Natural killer cell (primary cell): Measurements from ENCODE around the gene PDGFRB. TPM values are rescaled to one million over a fixed set of nuclear protein-coding genes. Genes with fewer than 3 reads are reported as not detected.

Experiments used
- ATAC-seq, 3 donors: fragments of 150-1000 bp in 2 of 3; fragments of 200-7000 bp in 1 of 3; cut with Tn5 transposase; 1 replicate in 1 of 3; 2 replicates in 2 of 3; pipeline ENCODE4 v1.10.0; 2021; ENCODE audit warnings: mild to moderate bottlenecking in 2 of 3, moderate library complexity in 2 of 3
- DNase-seq, 2 donors: peaks; one replicate each; pipeline versions ENCODE4 v3.0.0 to v3.0.0-alpha.2; 2013 to 2021; ENCODE audit warnings: mixed read lengths in 1 of 2
- H3K27ac ChIP-seq: one replicate; pipeline ENCODE4 v1.5.1; 2013; ENCODE audit warnings: mild to moderate bottlenecking, low read length
- H3K27me3 ChIP-seq: one replicate; pipeline ENCODE4 v1.6.1; 2013; ENCODE audit warnings: low read length; ENCODE audit not compliant: control insufficient read depth, insufficient read depth
- H3K36me3 ChIP-seq: one replicate; pipeline ENCODE4 v1.6.1; 2013; ENCODE audit warnings: low read length; ENCODE audit not compliant: control insufficient read depth, insufficient read depth
- H3K4me1 ChIP-seq: one replicate; pipeline ENCODE4 v1.6.1; 2013; ENCODE audit warnings: low read length; ENCODE audit not compliant: control insufficient read depth, insufficient read depth
- H3K4me3 ChIP-seq: one replicate; pipeline ENCODE4 v1.5.1; 2013; ENCODE audit warnings: low read length
- H3K9me3 ChIP-seq: one replicate; pipeline ENCODE4 v1.6.1; 2013; ENCODE audit warnings: low read length; ENCODE audit not compliant: control insufficient read depth, insufficient read depth
- H3K27ac Mint-ChIP-seq, 2 donors: one replicate each; pipeline ENCODE4 v1.8.0; 2022; ENCODE audit warnings: mild to moderate bottlenecking in 2 of 2, mixed read lengths in 2 of 2, moderate library complexity in 1 of 2
- H3K27me3 Mint-ChIP-seq, 2 donors: one replicate each; pipeline ENCODE4 v1.8.0; 2022; ENCODE audit warnings: low read depth in 2 of 2, mixed read lengths in 2 of 2
- H3K36me3 Mint-ChIP-seq: one replicate; pipeline ENCODE4 v1.8.0; 2022; ENCODE audit warnings: mixed read lengths
- H3K4me1 Mint-ChIP-seq, 2 donors: one replicate each; pipeline ENCODE4 v1.8.0; 2022; ENCODE audit warnings: mixed read lengths in 2 of 2
- H3K4me3 Mint-ChIP-seq: one replicate; pipeline ENCODE4 v1.8.0; 2022; ENCODE audit warnings: mild to moderate bottlenecking, moderate library complexity, mixed read lengths
- H3K9me3 Mint-ChIP-seq, 2 donors: one replicate each; pipeline ENCODE4 v1.8.0; 2022; ENCODE audit warnings: mixed read lengths in 2 of 2
- CTCF ChIP-seq: fragments of 200-600 bp; IDR thresholded peaks from one replicate; pipeline ENCODE4 v1.8.0; 2022; ENCODE audit warnings: antibody characterized with exemption
- WGBS: methylation state at CpG from one replicate; pipeline ENCODE4 v1.1.7; 2013; ENCODE audit warnings: missing lambda C conversion rate; ENCODE audit not compliant: insufficient coverage; 5-methylcytosine and 5-hydroxymethylcytosine counted together
- intact Hi-C: fragments of 100-400 bp; cut with micrococcal nuclease; formaldehyde crosslinking; loops from one replicate; pipeline ENCODE4 v1.14.2; 2022
- total RNA-seq, 4 donors: library from RNA; stranded (reverse); fragments of 120-200 nt in 1 of 4; gene quantifications; one replicate each; pipeline versions ENCODE4 v1.2.3 to v1.2.4, GENCODE V29; 2013 to 2022

The PDGFRB gene
- total RNA-seq, 3 donors from 2014 or later (not counting 1 experiment from before 2014, with no cell fraction given) = 44.8 to 93.1 (median 61.6) TPM

DNA sequence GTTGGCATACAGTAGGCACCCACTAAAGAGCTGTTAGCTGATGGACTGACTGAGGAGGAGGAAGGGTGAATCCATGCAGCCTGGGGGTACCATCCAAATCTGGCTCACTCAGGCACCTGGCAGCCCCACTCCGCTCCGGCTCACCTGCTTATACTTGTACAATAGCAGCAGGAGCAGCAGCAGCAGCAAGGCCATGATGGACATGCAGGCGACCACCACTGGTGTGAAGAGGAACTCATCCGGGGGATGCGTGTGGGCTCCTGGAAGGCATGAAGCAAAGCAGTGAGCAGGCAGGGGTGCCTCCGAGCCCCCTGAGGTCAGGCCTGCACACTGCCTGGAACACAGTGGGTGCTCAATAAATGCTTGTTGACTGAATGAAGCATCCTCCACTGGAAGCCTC, 87.6 kb downstream of the PDGFRB start:
- Histone ChIP-seq H3K27me3 (no peaks in the 10 kb centered on the region), H3K36me3 (no peaks in the 10 kb centered on the region), H3K27ac (no peak overlapping the region), H3K9me3 (no peaks in the 10 kb centered on the region), H3K4me3 (no peak overlapping the region), H3K4me1 (peaks cover 23% of the 10 kb centered on the region)
- Mint-ChIP-seq H3K4me3 (no peak overlapping the region), H3K36me3 (no peaks in the 10 kb centered on the region), H3K4me1 (peaks cover 7 to 13% of the 10 kb centered on the region in 2 donors), H3K27ac (no peak overlapping the region), H3K9me3 (no peaks in the 10 kb centered on the region), H3K27me3 (peaks cover 41 to 42% of the 10 kb centered on the region in 2 donors)
- TF ChIP-seq CTCF = no peak
- intact Hi-C loops = no loop called here
- ATAC-seq (no peak), DNase-seq (no peak)
- 90% methylated on average over 6 of the region's 6 CpGs for WGBS

DNA sequence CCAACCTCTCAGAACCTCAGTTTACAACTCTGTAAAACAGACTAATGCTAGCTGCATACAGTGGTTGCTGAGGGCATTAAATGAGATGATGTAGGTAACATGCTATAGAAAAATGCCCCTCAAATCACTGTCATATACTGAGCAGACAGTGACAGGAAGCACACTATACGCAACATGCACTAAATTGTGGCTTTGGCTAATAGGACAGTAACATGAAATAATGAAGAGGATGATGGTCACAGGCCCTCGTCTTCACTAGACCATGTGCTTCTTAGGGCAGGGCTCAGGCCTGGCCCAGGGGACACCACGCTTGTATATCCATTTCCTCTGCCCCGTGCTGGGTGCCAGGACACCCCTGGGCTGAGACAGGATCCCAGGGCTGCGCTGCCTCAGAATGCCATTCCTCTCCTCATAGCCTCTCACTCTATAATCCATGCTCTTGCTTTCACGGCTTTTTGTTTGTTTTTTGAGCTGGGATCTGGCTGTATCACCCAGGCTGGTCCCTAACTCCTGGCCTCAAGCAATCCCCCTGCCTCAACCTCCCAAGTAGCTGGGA, 88.2 kb downstream of the PDGFRB start:
- Histone ChIP-seq H3K9me3 (no peaks in the 10 kb centered on the region), H3K36me3 (no peaks in the 10 kb centered on the region), H3K27ac (no peak overlapping the region), H3K4me1 (peaks cover 23% of the 10 kb centered on the region), H3K27me3 (no peaks in the 10 kb centered on the region), H3K4me3 (no peak overlapping the region)
- DNase-seq (no peak), ATAC-seq (peak in 1 of 3 donors; percentile 10)
- intact Hi-C loops = no loop called here
- no peaks in the 10 kb centered on the region for H3K9me3 Mint-ChIP-seq
- TF ChIP-seq CTCF = no peak
- WGBS = 89% methylated on average over 6 of the region's 6 CpGs
- H3K36me3 Mint-ChIP-seq = no peaks in the 10 kb centered on the region
- H3K4me1 Mint-ChIP-seq = peaks cover 7 to 13% of the 10 kb centered on the region in 2 donors
- H3K27ac Mint-ChIP-seq = no peak overlapping the region
- no peak overlapping the region for H3K4me3 Mint-ChIP-seq
- H3K27me3 Mint-ChIP-seq = peaks cover 40 to 42% of the 10 kb centered on the region in 2 donors

GRCh38 chr5:150066901-150067396, 88.7 kb downstream of the PDGFRB start:
- peak in 2 of 3 donors; percentile 13 to 18 for ATAC-seq
- H3K4me3 Mint-ChIP-seq = no peak overlapping the region
- no peaks in the 10 kb centered on the region for H3K36me3 Mint-ChIP-seq
- peaks cover 41 to 43% of the 10 kb centered on the region in 2 donors for H3K27me3 Mint-ChIP-seq
- DNase-seq = no peak
- Histone ChIP-seq H3K4me3 (no peak overlapping the region), H3K27ac (no peak overlapping the region), H3K9me3 (no peaks in the 10 kb centered on the region), H3K27me3 (no peaks in the 10 kb centered on the region), H3K36me3 (no peaks in the 10 kb centered on the region), H3K4me1 (peaks cover 23% of the 10 kb centered on the region)
- no peak overlapping the region for H3K27ac Mint-ChIP-seq
- intact Hi-C loops = no loop called here
- WGBS = 43% methylated on average over 2 of the region's 2 CpGs
- H3K4me1 Mint-ChIP-seq = peaks cover 7 to 13% of the 10 kb centered on the region in 2 donors
- no peaks in the 10 kb centered on the region for H3K9me3 Mint-ChIP-seq
- TF ChIP-seq CTCF = no peak

DNA sequence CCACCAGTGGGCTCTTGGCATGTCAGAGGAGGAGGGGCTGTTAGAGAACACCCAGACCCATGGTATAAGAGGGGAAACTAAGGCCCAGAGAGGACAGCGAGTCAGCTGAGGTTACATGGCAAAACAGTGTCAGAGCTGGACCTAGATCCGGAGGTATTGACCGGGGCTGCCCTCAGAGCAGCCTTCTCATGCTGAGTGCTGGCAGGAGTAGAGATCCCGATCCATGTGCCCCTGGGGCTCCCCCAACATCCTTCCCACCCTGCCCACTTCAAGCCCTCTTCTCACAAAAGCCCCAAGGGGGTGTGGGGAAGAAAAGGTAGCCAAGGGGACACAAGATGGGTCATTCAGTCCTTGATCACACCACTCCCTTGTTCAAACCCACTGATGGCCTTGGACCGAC, 89.2 kb downstream of the PDGFRB start:
- Histone ChIP-seq H3K27me3 (no peaks in the 10 kb centered on the region), H3K27ac (no peak overlapping the region), H3K4me3 (no peak overlapping the region), H3K9me3 (no peaks in the 10 kb centered on the region), H3K36me3 (no peaks in the 10 kb centered on the region), H3K4me1 (peaks cover 23% of the 10 kb centered on the region)
- intact Hi-C loops = no loop called here
- DNase-seq (no peak), ATAC-seq (no peak)
- H3K4me3 Mint-ChIP-seq = no peak overlapping the region
- peaks cover 7 to 13% of the 10 kb centered on the region in 2 donors for H3K4me1 Mint-ChIP-seq
- no peak for TF ChIP-seq CTCF
- H3K36me3 Mint-ChIP-seq = no peaks in the 10 kb centered on the region
- peaks cover 41 to 43% of the 10 kb centered on the region in 2 donors for H3K27me3 Mint-ChIP-seq
- 97% methylated on average over 5 of the region's 5 CpGs for WGBS
- H3K9me3 Mint-ChIP-seq = no peaks in the 10 kb centered on the region
- H3K27ac Mint-ChIP-seq = no peak overlapping the region
